ENCODE results near the gene TMEM130. TPM values are rescaled to one million over a fixed set of nuclear protein-coding genes. Genes with fewer than 3 reads are reported as not detected.

Gene TMEM130, protein sequence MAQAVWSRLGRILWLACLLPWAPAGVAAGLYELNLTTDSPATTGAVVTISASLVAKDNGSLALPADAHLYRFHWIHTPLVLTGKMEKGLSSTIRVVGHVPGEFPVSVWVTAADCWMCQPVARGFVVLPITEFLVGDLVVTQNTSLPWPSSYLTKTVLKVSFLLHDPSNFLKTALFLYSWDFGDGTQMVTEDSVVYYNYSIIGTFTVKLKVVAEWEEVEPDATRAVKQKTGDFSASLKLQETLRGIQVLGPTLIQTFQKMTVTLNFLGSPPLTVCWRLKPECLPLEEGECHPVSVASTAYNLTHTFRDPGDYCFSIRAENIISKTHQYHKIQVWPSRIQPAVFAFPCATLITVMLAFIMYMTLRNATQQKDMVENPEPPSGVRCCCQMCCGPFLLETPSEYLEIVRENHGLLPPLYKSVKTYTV
- total RNA-seq, result 0.61 and 0.82 TPM in 2 replicates
- long read RNA-seq, partial matches to known transcripts, result 1 of 1 reads
- long read RNA-seq, other reads (novel, unspliced or antisense), result 0 of 1 reads

DNA sequence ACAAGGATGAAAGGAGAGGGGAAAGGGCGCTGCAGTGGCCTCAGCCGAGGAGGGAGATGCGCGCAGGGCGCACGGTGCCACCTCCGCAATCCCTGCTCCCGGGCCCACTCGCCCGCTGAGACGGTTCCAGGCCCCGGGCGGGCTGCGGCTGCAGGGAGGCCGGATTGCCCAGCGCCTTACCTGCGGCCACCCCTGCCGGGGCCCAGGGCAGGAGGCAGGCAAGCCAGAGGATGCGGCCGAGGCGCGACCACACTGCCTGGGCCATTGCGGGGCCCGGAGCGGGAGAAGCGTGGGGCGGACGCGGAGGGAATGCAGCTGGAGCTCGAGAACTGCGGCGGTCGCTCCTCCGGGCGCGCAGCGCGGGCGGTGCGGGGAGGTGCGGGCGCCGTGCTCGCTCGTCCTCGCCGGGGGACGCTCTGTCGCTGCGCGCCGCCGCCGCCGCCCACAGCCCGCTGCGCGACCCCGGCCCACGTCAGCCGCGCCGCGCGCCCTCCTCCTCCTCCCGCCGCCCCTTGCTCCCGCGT lies at the start of gene TMEM130:
Gene TMEM130, minus strand, starts transcription at position 418 of the 524 bp plus-strand sequence. Its CDS starts 153 bp downstream, at position 265.
- Mint-ChIP-seq H3K27me3 (ENCODE audit: low read depth) (peaks cover 63% of the 10 kb centered on the region), H3K36me3 (ENCODE audit: low read depth) (no peaks in the 10 kb centered on the region), H3K27ac (ENCODE audit: unreplicated experiment) (no peak within 1 kb of the TSS), H3K4me1 (no peaks in the 10 kb centered on the region), H3K4me3 (peak within 1 kb of the TSS; percentile 78), H3K9me3 (no peaks in the 10 kb centered on the region)
- TF ChIP-seq, protein P1, sequence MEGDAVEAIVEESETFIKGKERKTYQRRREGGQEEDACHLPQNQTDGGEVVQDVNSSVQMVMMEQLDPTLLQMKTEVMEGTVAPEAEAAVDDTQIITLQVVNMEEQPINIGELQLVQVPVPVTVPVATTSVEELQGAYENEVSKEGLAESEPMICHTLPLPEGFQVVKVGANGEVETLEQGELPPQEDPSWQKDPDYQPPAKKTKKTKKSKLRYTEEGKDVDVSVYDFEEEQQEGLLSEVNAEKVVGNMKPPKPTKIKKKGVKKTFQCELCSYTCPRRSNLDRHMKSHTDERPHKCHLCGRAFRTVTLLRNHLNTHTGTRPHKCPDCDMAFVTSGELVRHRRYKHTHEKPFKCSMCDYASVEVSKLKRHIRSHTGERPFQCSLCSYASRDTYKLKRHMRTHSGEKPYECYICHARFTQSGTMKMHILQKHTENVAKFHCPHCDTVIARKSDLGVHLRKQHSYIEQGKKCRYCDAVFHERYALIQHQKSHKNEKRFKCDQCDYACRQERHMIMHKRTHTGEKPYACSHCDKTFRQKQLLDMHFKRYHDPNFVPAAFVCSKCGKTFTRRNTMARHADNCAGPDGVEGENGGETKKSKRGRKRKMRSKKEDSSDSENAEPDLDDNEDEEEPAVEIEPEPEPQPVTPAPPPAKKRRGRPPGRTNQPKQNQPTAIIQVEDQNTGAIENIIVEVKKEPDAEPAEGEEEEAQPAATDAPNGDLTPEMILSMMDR (conservative IDR thresholded peaks at IDR 0.05), result no peak
- no peak for DNase-seq (ENCODE audit: low read depth, low spot score)

DNA sequence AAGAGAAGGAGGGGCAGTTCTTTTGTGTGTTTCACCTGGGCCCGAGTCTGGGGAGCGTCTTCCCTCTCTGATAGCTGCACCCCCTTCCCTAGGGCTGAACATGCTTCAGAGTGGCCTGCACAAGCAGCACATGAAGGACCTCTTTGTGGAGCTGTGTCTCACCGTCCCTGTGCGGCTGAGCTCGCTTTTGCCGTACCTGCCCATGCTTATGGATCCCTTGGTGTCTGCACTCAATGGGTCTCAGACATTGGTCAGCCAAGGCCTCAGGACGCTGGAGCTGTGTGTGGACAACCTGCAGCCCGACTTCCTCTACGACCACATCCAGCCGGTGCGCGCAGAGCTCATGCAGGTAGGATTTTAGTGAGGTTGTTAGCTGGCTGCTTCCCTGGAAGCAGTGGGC lies 47.5 kb upstream of the TMEM130 start:
- no peak overlapping the region for H3K4me3 Mint-ChIP-seq
- no peak for DNase-seq (ENCODE audit: low read depth, low spot score)
- peaks cover 5% of the 10 kb centered on the region for H3K36me3 Mint-ChIP-seq (ENCODE audit: low read depth)
- TF ChIP-seq, protein P1 (conservative IDR thresholded peaks at IDR 0.05), result no peak
- H3K4me1 Mint-ChIP-seq, result no peaks in the 10 kb centered on the region
- H3K27me3 Mint-ChIP-seq (ENCODE audit: low read depth), result no peaks in the 10 kb centered on the region
- no peaks in the 10 kb centered on the region for H3K9me3 Mint-ChIP-seq
- H3K27ac Mint-ChIP-seq (ENCODE audit: unreplicated experiment), result no peak overlapping the region

DNA sequence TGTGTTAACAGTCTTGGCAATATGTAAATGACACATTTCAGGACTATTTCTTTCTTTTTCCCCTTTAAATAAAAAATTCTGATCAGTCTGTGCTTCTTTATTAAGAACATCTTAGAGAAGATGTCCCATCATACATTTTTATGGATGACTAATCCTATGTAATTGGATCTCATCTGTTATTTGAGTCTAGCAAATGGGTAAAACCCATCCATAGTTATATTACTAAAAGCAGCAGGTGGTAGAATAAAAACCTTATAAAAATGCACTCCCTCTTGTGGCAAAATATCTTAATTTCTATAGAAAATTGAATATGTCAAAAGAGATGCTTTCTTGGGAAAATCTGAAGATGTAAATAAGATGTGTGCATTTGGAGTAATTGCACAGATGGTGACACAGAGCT lies 43.8 kb upstream of the TMEM130 start:
- Mint-ChIP-seq H3K4me1 (no peaks in the 10 kb centered on the region), H3K4me3 (no peak overlapping the region), H3K27ac (ENCODE audit: unreplicated experiment) (no peak overlapping the region), H3K27me3 (ENCODE audit: low read depth) (no peaks in the 10 kb centered on the region), H3K9me3 (no peaks in the 10 kb centered on the region), H3K36me3 (ENCODE audit: low read depth) (peaks cover 7% of the 10 kb centered on the region)
- TF ChIP-seq, protein P1 (conservative IDR thresholded peaks at IDR 0.05), result no peak
- no peak for DNase-seq (ENCODE audit: low read depth, low spot score)

DNA sequence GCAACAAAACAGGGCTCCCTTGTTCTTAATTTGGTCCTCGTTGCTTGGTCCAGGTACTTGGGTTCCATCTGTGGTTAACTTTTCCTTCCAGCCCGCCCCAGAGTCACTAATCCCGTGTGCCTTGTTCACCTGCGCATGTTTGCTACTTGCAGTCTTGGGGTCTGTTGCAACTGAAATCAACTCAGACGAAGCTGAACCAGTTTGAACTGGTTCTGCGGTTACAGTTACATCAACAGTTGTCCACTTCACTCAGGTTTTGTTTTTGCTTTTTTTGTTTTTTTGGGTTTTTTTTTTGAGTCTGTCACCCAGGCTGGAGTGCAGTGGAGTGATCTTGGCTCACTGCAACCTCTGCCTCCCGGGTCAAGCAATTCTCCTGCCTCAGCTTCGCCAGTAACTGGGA lies 43.2 kb upstream of the TMEM130 start:
- TF ChIP-seq, protein P1 (conservative IDR thresholded peaks at IDR 0.05), result no peak
- Mint-ChIP-seq H3K36me3 (ENCODE audit: low read depth) (peaks cover 11% of the 10 kb centered on the region), H3K27ac (ENCODE audit: unreplicated experiment) (no peak overlapping the region), H3K4me1 (no peaks in the 10 kb centered on the region), H3K9me3 (no peaks in the 10 kb centered on the region), H3K4me3 (no peak overlapping the region), H3K27me3 (ENCODE audit: low read depth) (no peaks in the 10 kb centered on the region)
- no peak for DNase-seq (ENCODE audit: low read depth, low spot score)

DNA sequence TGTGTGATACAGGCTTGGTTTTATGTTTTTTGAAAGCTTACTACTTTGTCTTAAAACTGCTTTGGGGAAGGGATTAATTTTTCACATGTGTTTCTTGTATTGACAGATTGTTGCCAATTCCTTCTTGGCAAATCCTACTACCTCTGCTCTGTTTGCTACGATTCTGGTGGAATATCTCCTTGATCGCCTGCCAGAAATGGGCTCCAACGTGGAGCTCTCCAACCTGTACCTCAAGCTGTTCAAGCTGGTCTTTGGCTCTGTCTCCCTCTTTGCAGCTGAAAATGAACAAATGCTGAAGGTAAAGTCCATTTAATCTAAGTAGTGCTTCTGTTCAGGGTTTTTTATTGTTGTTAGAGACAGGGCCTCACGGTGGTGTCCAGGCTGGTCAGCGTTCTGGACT lies 42.1 kb upstream of the TMEM130 start:
- Mint-ChIP-seq H3K36me3 (ENCODE audit: low read depth) (peaks cover 14% of the 10 kb centered on the region), H3K9me3 (no peaks in the 10 kb centered on the region), H3K27me3 (ENCODE audit: low read depth) (no peaks in the 10 kb centered on the region), H3K4me1 (no peaks in the 10 kb centered on the region), H3K4me3 (no peak overlapping the region), H3K27ac (ENCODE audit: unreplicated experiment) (no peak overlapping the region)
- TF ChIP-seq, protein P1 (conservative IDR thresholded peaks at IDR 0.05), result no peak
- no peak for DNase-seq (ENCODE audit: low read depth, low spot score)

Measured in neural crest cell (in vitro differentiated cells).